NCI-H2107 treated with DMSO at 0.1 percent for 48 hours (cell line): ENCODE results near the gene CLSTN2.

Experiments
- DNase-seq: peaks from one replicate; lab custom pipeline; 2025; ENCODE audit not compliant: unreplicated experiment; lab: John Stamatoyannopoulos, UW

Gene CLSTN2

GRCh38 chr3:140442621-140443020, 507.6 kb downstream of the CLSTN2 start:
- no peak for DNase-seq

GRCh38 chr3:140443073-140443472, 508.1 kb downstream of the CLSTN2 start:
- peak; percentile 42 for DNase-seq

DNA sequence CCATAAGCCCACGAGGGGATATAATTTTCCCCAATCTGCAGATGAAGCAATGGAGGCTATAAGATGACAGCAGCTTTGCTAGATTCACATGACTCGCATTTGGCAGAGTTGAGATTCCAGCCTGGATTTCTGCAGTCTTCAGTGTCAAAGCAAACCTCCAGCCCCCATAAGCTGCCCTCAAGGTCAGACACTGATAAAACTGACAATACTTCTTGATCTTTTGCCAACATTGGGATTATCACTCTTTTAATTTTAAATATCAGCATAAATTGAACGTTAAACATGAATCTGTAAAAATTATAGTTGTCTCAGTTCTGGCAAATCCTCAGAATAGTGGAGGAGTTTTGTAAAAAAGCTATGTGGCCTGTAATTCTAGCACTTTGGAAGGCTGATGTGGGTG, 508.8 kb downstream of the CLSTN2 start:
- no peak for DNase-seq

- DNase-seq: no peak
These were observed 511.7 kb downstream of the CLSTN2 start for GRCh38 chr3:140446734-140447133.

DNA sequence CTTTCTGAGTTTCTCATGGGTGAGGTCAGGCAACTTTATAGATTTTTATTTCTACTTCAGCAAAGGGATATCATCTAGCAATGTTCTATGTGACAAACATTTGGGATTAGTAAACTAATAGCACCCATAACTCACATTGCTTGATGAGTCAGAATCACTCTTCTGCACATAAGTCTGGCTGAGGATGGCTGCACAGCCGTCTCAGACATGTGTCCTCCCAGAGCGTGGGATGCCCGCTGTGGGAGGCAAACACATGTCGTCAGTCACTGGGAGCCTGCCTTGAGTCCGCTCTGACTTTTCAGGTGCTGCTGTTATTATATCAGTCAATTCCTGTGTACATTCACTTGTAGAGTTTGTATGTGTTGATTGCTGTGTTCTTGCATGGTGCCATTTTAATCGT, 512.2 kb downstream of the CLSTN2 start:
- no peak for DNase-seq

DNA sequence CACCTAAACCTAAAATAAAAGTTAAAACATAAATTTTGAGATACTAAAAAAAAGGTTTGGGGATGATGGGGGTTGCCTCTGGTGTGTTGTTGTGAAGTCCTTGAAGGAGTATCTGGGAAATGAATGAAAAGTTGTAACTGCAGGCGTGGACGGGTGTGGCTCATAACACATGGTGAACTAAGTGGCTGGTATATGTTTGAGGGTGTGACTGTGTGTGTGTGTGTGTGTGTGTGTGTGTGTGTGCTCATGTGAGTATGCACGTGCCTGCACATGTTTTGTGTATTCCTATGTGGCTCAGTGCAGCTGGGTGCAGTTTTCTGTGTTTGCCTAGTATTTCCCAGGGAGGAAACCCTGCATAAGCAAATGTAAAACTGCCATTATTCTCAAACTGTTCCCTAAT, 513.0 kb downstream of the CLSTN2 start:
- DNase-seq: no peak

DNA sequence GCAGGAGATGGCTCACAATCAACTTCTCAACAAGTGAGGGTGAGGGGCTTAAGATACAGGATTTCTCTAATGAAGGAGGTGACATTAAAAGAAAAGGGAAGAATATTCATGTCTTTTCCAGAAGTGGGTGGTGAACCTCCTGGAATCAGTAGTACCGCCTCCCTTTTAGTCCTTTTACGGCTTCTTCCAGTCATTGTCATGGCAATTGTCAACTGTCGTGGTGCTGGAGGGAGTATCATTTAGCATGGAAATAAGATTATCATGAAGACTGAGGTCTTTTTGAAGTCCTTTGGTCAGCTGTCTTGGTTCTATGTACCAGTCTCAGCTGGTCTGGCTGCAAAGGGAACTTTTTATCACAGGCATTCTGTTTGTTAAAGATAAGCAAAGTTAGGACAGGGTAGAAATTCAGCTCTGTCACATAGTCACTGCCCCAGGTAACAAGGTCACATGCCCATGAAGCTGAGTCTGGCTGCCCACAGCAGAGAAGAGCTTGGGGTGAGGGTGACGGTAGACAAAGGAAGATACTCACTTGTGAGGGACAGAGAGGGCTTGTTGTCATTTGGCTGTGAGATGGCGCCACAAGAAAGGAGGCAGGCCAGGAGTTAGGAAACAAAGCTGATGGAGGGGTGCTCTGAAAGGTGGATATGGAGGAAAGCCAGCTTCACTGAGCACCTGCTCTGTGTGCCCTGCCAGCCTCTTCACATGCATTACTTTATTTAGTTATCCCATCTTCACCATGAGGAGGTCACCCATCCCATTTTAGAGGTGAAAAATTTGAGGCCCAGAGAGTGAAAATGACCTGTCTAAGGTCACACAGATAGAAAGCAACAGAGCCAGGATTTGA, 514.6 kb downstream of the CLSTN2 start:
- DNase-seq: no peak

- no peak for DNase-seq
These were observed 518.8 kb downstream of the CLSTN2 start for GRCh38 chr3:140453750-140454149.

DNA sequence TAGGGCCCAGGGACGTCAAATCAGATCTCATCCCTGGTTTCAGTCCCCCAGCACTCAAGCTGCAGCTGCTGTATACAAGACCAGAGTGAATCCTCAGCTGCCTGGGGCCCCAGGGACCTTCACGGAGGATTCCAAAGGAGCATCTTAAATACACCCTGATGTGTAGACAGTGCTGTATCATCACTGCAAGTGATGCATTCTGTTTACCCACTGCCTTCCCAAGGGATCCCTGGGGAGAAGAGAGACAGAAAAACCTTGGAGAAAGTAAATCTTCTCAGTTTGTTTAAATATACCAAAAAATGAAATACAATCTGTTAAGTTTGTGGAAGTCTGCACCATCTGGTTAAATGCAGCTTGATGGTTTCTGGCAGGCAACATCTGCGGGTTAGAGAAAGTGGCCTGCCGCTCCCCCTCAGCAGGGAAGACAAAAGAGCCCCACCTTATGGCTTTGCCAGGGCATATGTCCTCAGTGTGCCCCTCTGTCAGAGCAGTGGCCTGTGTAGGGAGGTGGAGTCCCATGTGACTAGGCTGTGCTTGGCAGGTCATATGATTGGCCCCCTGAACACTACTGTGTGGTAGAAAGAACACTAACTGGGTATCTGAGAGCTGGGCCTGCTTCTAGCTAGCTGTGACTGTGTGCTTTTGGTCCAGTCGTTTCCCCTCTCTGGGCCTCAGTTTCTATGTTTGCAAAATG, 520.7 kb downstream of the CLSTN2 start:
- DNase-seq: no peak

DNA sequence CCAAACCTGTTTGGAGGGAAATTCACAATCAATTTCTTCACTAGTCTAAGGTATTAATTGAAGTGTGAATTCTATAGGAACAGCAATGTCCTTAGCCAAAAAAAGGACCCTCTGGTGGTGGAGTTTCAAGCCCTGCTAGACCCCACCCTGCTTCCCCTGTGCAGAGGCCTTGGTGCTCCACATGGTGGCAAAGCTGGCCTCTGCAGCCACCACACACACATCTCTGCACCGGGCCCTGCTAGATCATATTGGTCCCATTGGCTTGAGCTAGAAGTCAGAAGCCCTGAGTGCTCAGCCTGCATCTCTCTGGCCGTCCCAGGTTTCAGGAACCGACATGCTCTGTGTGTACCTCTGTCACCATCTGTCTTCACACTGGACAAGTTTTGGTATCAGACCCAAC, 522.0 kb downstream of the CLSTN2 start:
- no peak for DNase-seq

- DNase-seq: no peak
These were observed 524.5 kb downstream of the CLSTN2 start for GRCh38 chr3:140459462-140459861.

DNA sequence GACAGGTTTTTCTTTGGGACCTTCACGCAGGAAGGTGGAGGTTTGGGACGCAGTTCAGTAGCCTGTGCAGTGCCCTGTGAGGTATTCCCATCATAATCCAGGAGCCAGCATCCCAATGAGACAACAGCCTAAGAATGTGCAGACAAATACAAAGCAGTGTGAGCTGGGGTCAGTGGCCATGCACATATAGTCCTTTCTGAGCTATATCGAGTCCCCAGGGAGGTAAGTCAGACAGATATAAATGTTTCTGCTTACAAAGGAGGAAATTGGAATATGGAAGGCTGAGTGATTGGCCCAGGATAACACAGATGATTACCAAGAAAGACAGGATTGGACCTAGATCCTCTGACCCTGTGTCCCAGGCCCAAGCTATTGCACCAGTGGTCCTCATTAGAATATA, 526.3 kb downstream of the CLSTN2 start:
- DNase-seq: no peak

DNA sequence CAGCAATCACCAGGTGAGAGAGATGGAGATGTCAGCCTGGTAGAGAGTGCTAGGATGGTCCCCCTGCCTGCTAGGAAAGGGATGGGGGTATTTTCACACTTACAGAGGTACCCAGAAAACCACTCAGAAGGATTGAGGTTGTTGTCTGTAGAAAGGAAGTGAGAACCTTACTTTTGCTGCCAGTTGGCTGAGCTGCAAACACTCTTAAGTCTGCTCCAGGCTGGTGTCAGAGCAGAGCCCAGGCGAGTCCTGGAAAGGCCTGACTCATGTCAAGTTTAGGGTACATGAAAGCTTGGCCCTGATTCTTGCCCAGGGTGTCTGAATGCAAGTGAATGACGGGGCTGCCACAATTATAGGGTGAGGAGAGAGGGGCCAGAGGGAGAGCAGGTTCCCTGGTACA, 528.4 kb downstream of the CLSTN2 start:
- DNase-seq: no peak

DNA sequence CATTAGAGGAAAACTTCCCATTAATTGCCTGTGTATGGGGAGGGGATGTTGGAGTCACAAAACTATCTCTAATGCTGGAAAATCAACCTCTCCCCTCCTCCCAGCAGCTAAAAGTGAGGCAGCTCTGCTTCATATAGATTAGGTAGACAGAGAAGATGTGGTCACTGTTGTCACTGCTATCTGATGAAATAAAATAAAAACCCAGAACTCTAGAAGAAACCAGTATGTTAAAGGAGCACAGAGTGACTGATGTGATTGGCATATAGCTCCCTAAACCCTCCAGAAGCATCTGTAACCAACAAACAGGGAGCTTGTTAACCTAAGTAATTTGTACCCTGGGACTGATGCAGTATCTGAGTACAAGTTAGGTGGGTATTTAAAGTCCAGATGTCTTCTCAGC, 531.0 kb downstream of the CLSTN2 start:
- no peak for DNase-seq

- no peak for DNase-seq
These were observed 531.5 kb downstream of the CLSTN2 start for GRCh38 chr3:140466535-140466934.

- DNase-seq: no peak
These were observed 532.2 kb downstream of the CLSTN2 start for GRCh38 chr3:140467104-140467577.

DNA sequence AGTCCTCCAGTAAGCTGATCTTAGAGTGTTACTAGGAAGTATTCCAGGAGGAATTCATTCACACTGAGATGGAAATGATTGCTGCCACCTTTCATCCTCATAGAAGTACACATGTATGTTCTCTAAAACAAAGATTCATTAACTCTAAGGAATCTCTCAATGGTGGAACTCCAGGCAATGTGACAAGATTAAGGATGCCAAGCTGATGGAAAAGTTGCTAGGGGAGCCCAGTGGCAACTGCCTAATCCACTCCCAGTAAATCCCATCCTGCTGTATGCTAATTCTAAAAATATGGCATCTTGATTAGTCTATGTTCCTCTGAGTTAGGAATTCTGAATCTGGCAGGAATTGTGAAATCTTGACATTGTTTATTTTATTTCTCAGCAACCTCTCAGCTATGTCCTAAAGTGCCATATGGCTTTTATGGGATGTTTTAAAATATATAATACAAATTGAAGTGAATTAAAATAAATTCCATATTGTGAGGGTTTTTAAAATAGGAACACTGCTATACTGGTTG, 532.9 kb downstream of the CLSTN2 start:
- DNase-seq: no peak

DNA sequence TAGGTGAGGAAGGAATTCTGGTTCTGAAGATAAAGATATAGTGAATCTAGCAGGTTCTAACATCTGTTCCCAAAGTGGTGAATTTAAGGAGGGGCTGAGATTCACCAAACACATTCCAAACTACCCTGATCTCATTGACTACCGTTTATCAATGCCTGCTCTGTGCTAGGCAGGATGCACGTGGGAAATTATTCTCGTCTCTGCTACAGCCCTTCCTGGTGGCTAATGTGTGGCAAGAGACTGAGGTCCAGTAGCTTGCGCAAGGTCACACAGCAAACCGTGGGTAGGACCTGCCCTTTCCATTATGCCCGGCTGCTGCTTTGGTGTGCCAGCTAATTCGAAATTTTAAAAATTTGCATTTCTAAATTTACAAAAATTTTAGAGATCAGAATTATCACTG, 533.4 kb downstream of the CLSTN2 start:
- no peak for DNase-seq

- DNase-seq: no peak
These were observed 534.5 kb downstream of the CLSTN2 start for GRCh38 chr3:140469491-140469890.

- no peak for DNase-seq
These were observed 535.2 kb downstream of the CLSTN2 start for GRCh38 chr3:140470211-140470610.

- no peak for DNase-seq
These were observed 536.0 kb downstream of the CLSTN2 start for GRCh38 chr3:140470962-140471361.
